HG03066 (cell line): Measurements from ENCODE around the gene LGALS8.
"Not testable (repeated sequence)": the region's sequence is repeated elsewhere in the genome, so short reads cannot be mapped to it uniquely, and the experiment has no call there.

ENCODE experiments used
- ATAC-seq: cut with Tn5 transposase; IDR thresholded peaks from one replicate; pipeline ENCODE4 v1.9.1; 2021; ENCODE audit warnings: low read depth; ENCODE audit not compliant: unreplicated experiment

The LGALS8 gene

GRCh38 chr1:236536540-236536939 is 12.8 kb downstream of the LGALS8 start:
- ATAC-seq, result no peak

GRCh38 chr1:236540813-236541465 is 17.2 kb downstream of the LGALS8 start:
- no peak for ATAC-seq

GRCh38 chr1:236541710-236542109 is 17.9 kb downstream of the LGALS8 start:
- ATAC-seq, result no peak

- ATAC-seq, result no peak
Observed at GRCh38 chr1:236543065-236543669, 19.4 kb downstream of the LGALS8 start.

- no peak for ATAC-seq
Observed at GRCh38 chr1:236545621-236546169, 21.9 kb downstream of the LGALS8 start.

- ATAC-seq, result no peak
Observed at GRCh38 chr1:236548452-236548851, 24.7 kb downstream of the LGALS8 start.

- no peak for ATAC-seq
Observed at GRCh38 chr1:236550961-236551851, 27.4 kb downstream of the LGALS8 start.

GRCh38 chr1:236552096-236552495 is 28.3 kb downstream of the LGALS8 start:
- ATAC-seq, result no peak

- ATAC-seq, result no peak
Observed at GRCh38 chr1:236552901-236553300, 29.1 kb downstream of the LGALS8 start.

- no peak for ATAC-seq
Observed at GRCh38 chr1:236553370-236553769, 29.6 kb downstream of the LGALS8 start.

- ATAC-seq, result no peak
Observed at GRCh38 chr1:236556606-236557005, 32.8 kb downstream of the LGALS8 start.

- ATAC-seq, result no peak
Observed at GRCh38 chr1:236558081-236558480, 34.3 kb downstream of the LGALS8 start.

GRCh38 chr1:236558846-236559245 is 35.1 kb downstream of the LGALS8 start:
- ATAC-seq, result no peak

- no peak for ATAC-seq
Observed at GRCh38 chr1:236560213-236560771, 36.5 kb downstream of the LGALS8 start.

- no peak for ATAC-seq
Observed at GRCh38 chr1:236561976-236562375, 38.2 kb downstream of the LGALS8 start.

GRCh38 chr1:236565530-236565929 is 41.7 kb downstream of the LGALS8 start:
- ATAC-seq, result no peak

- ATAC-seq, result no peak
Observed at GRCh38 chr1:236568285-236568894, 44.6 kb downstream of the LGALS8 start.

GRCh38 chr1:236575523-236575922 is 51.7 kb downstream of the LGALS8 start:
- no peak for ATAC-seq

- no peak for ATAC-seq
Observed at GRCh38 chr1:236576004-236576403, 52.2 kb downstream of the LGALS8 start.

GRCh38 chr1:236577041-236577440 is 53.3 kb downstream of the LGALS8 start:
- not testable (repeated sequence) for ATAC-seq
